Endothelial cell of umbilical vein (primary cell): Measurements from ENCODE around the gene RMND1. TPM values are rescaled to one million over a fixed set of nuclear protein-coding genes. Genes with fewer than 3 reads are reported as not detected.
A peak's percentile ranks its signal among the peaks of the same experiment; 100 is the strongest.

Experiments used
- BruUV-seq: library from RNA; stranded (reverse); fragments of 400-500 nt; replicated peaks from 2 replicates; lab custom pipeline; 2021; lab: Mats Ljungman, UMichigan
- CTCF ChIA-PET: fragments of 300-600, 350-600 bp; sonication (Branson Sonifier 250); formaldehyde crosslinking; loops from one replicate; lab custom pipeline; 2021; ENCODE audit warnings: antibody characterized with exemption, inconsistent platforms; lab: Charles Lee
- POLR2A ChIA-PET: fragments of 300-600, 350-600 bp; sonication (Branson Sonifier 250); formaldehyde crosslinking; loops from one replicate; lab custom pipeline; 2021; ENCODE audit warnings: antibody characterized with exemption, inconsistent platforms; lab: Charles Lee
- DNase-seq: peaks from one replicate; pipeline ENCODE4 v3.0.0-alpha.2; 2011; ENCODE audit warnings: low read depth, low spot score
- FAIRE-seq: peaks from 2 replicates; lab custom pipeline; 2011; peaks lifted over from hg19 to GRCh38; lab: Jason Lieb, UNC
- H2AFZ ChIP-seq: 2 replicates; pipeline ENCODE4 v1.6.0; 2012; ENCODE audit warnings: low read depth, low read length, control low read depth, inconsistent platforms
- H3K27ac ChIP-seq: 2 replicates; pipeline ENCODE4 v1.5.1; 2011; ENCODE audit warnings: low read depth, mild to moderate bottlenecking, control low read depth, low read length, moderate library complexity; ENCODE audit not compliant: insufficient read depth
- H3K27me3 ChIP-seq, 2 experiments: 2 replicates each; pipeline versions ENCODE4 v1.6.0 to v1.6.1; 2011; ENCODE audit warnings: low read length in 2 of 2, mixed read lengths in 1 of 2; ENCODE audit not compliant: control insufficient read depth in 2 of 2, insufficient read depth in 2 of 2
- H3K36me3 ChIP-seq, 2 experiments: 2 replicates in 1 of 2; 3 replicates in 1 of 2; pipeline ENCODE4 v1.5.1; 2011; ENCODE audit warnings: low read length in 2 of 2, mild to moderate bottlenecking in 1 of 2, moderate library complexity in 1 of 2; ENCODE audit not compliant: control insufficient read depth in 2 of 2, insufficient read depth in 2 of 2; ENCODE audit errors: extremely low read depth in 1 of 2
- H3K4me1 ChIP-seq: 3 replicates; pipeline ENCODE4 v1.5.1; 2011; ENCODE audit warnings: mild to moderate bottlenecking, low read length; ENCODE audit not compliant: control insufficient read depth, insufficient read depth; ENCODE audit errors: extremely low read depth
- H3K4me2 ChIP-seq: 2 replicates; pipeline ENCODE4 v1.6.1; 2011; ENCODE audit warnings: low read length, control low read depth, mixed read lengths; ENCODE audit not compliant: insufficient read depth
- H3K4me3 ChIP-seq, 3 experiments: fragments of 200-600 bp in 1 of 3; sonication (generic), shearing (Covaris generic) in 1 of 3; replicated peaks in 1 of 3; 2 replicates each; pipeline ENCODE4 v1.5.1; 2011 to 2016; ENCODE audit warnings: control low read depth in 3 of 3, low read length in 3 of 3, mild to moderate bottlenecking in 2 of 3, inconsistent platforms in 1 of 3, low read depth in 1 of 3, moderate library complexity in 1 of 3; ENCODE audit not compliant: insufficient read depth in 1 of 3
- H3K79me2 ChIP-seq: 2 replicates; pipeline ENCODE4 v1.6.0; 2012; ENCODE audit warnings: low read length, inconsistent platforms; ENCODE audit not compliant: control insufficient read depth, insufficient read depth
- H3K9ac ChIP-seq: replicated peaks from 2 replicates; pipeline ENCODE3; 2011; ENCODE audit warnings: low read length, control low read depth; ENCODE audit not compliant: insufficient read depth; ENCODE audit errors: extremely low read depth
- H3K9me1 ChIP-seq: replicated peaks from 3 replicates; pipeline ENCODE4 v1.6.0; 2011; ENCODE audit warnings: mild to moderate bottlenecking, low read length; ENCODE audit not compliant: control insufficient read depth, insufficient read depth; ENCODE audit errors: extremely low read depth
- H3K9me3 ChIP-seq: replicated peaks from 2 replicates; pipeline ENCODE4 v1.5.1; 2012; ENCODE audit warnings: low read length, inconsistent platforms; ENCODE audit not compliant: control insufficient read depth, insufficient read depth
- H4K20me1 ChIP-seq: replicated peaks from 2 replicates; pipeline ENCODE3; 2011; ENCODE audit warnings: mild to moderate bottlenecking, low read length; ENCODE audit not compliant: control insufficient read depth, insufficient read depth; ENCODE audit errors: extremely low read depth
- EZH2 ChIP-seq: IDR thresholded peaks from 2 replicates; pipeline ENCODE4 v1.6.1; 2012; ENCODE audit warnings: borderline replicate concordance, low read depth, mild to moderate bottlenecking, moderate library complexity, low read length, inconsistent platforms; ENCODE audit not compliant: severe bottlenecking
- FOS ChIP-seq: IDR thresholded peaks from 2 replicates; pipeline ENCODE4 v1.6.1; 2011; ENCODE audit warnings: mild to moderate bottlenecking, low read length, moderate library complexity, borderline replicate concordance; ENCODE audit not compliant: insufficient read depth
- GATA2 ChIP-seq: IDR thresholded peaks from 2 replicates; pipeline ENCODE4 v1.7.0; 2011; ENCODE audit warnings: low read depth, mild to moderate bottlenecking, moderate library complexity, mixed read lengths, low read length; ENCODE audit not compliant: insufficient read length, insufficient read depth
- JUN ChIP-seq: IDR thresholded peaks from 2 replicates; pipeline ENCODE4 v1.6.1; 2011; ENCODE audit warnings: borderline replicate concordance, low read depth; ENCODE audit not compliant: insufficient read length, insufficient read depth
- MYC ChIP-seq: IDR thresholded peaks from one replicate; pipeline ENCODE4 v1.6.1; 2011; ENCODE audit warnings: mild to moderate bottlenecking, low read depth, low read length
- POLR2A ChIP-seq: IDR thresholded peaks from 2 replicates; pipeline ENCODE4 v1.6.1; 2012; ENCODE audit warnings: low read depth, mild to moderate bottlenecking, control low read depth, low read length
- POLR2AphosphoS5 ChIP-seq: IDR thresholded peaks from 2 replicates; pipeline ENCODE4 v1.6.1; 2012; ENCODE audit warnings: low read depth, mild to moderate bottlenecking, control low read depth, low read length, moderate library complexity; ENCODE audit not compliant: insufficient read depth
- dilution Hi-C: fragments of 300-500 bp; cut with MboI; formaldehyde crosslinking; loops from one replicate; pipeline ENCODE4 v1.15.0; 2019; ENCODE audit warnings: low sequenced_read_pairs; ENCODE audit not compliant: extremely low pct_ligation_motif_present
- intact Hi-C: fragments of 100-400 bp; cut with micrococcal nuclease; formaldehyde crosslinking; loops from one replicate; pipeline ENCODE4 v1.10.0; 2022
- polyA plus RNA-seq, 4 experiments: library from polyadenylated mRNA; depleted of rRNA in 3 of 4; stranded (reverse) in 3 of 4; unstranded in 1 of 4; fragments of >200 nt; gene quantifications; 2 replicates each; pipeline versions ENCODE4 v1.2.1 to v1.2.3, GENCODE V29; 2011 to 2012; ENCODE audit warnings: missing spikeins in 1 of 4
- total RNA-seq: library from RNA; stranded (reverse); gene quantifications from 2 replicates; pipeline ENCODE4 v1.2.3, GENCODE V29; 2021
- TF ChIP-seq, protein P1 (sequence below): IDR thresholded peaks from 2 replicates; pipeline ENCODE4 v1.6.1; 2011; ENCODE audit not compliant: insufficient read depth, insufficient read length
- TF ChIP-seq, protein P2 (sequence below), 2 donors: IDR thresholded peaks; 1 replicate in 1 of 2; 2 replicates in 1 of 2; pipeline ENCODE4 v1.5.1; 2011; ENCODE audit warnings: low read length in 2 of 2, mild to moderate bottlenecking in 2 of 2, moderate library complexity in 2 of 2, control low read depth in 1 of 2, inconsistent platforms in 1 of 2, low read depth in 1 of 2; ENCODE audit not compliant: insufficient read depth in 1 of 2; ENCODE audit errors: extremely low read depth in 1 of 2

Gene RMND1
- total and polyA plus RNA-seq, 2 donors (not counting 3 experiments of a cell fraction or from before 2014, with no cell fraction given), result 6.3 to 21.4 TPM

DNA sequence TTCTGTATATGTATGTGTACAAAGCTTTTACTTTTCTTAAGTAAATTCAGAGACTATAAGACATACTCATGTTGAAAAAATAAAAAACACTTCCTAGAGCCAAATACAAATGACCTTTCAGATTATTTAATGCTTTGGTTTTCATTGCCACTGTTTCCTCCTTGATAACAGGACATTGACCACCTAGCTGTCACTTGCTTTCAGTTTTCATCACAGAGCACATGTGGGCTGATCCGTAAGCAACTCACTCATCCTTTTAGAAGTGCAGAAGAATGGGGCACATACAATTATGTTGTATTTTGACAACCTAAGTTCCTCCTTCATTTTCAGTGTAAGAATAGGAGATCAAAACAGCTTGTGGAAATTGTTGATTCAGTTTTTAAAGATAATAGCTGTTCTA lies 66.7 kb downstream of the RMND1 start:
- dilution Hi-C loops, result no loop called here
- Histone ChIP-seq H3K27me3 (no peaks in the 10 kb centered on the region), H2AFZ (no peak overlapping the region), H3K9me1 (no peaks in the 10 kb centered on the region), H3K9me3 (no peaks in the 10 kb centered on the region), H3K9ac (no peak overlapping the region), H3K27ac (no peak overlapping the region), H3K4me3 (no peak overlapping the region), H3K4me1 (peaks cover 12% of the 10 kb centered on the region), H4K20me1 (no peaks in the 10 kb centered on the region), H3K79me2 (peaks cover 59% of the 10 kb centered on the region), H3K4me2 (peak overlapping the region; percentile 31), H3K36me3 (no peaks in the 10 kb centered on the region)
- FAIRE-seq, result no peak
- TF ChIP-seq EZH2 (no peak), MYC (no peak), JUN (no peak), POLR2A (no peak), GATA2 (no peak), POLR2AphosphoS5 (no peak), FOS (no peak)
- TF ChIP-seq, protein P1, sequence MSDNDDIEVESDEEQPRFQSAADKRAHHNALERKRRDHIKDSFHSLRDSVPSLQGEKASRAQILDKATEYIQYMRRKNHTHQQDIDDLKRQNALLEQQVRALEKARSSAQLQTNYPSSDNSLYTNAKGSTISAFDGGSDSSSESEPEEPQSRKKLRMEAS, result no peak
- TF ChIP-seq, protein P2, sequence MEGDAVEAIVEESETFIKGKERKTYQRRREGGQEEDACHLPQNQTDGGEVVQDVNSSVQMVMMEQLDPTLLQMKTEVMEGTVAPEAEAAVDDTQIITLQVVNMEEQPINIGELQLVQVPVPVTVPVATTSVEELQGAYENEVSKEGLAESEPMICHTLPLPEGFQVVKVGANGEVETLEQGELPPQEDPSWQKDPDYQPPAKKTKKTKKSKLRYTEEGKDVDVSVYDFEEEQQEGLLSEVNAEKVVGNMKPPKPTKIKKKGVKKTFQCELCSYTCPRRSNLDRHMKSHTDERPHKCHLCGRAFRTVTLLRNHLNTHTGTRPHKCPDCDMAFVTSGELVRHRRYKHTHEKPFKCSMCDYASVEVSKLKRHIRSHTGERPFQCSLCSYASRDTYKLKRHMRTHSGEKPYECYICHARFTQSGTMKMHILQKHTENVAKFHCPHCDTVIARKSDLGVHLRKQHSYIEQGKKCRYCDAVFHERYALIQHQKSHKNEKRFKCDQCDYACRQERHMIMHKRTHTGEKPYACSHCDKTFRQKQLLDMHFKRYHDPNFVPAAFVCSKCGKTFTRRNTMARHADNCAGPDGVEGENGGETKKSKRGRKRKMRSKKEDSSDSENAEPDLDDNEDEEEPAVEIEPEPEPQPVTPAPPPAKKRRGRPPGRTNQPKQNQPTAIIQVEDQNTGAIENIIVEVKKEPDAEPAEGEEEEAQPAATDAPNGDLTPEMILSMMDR (IDR thresholded peaks at IDR 0.05; ENCODE audit: extremely low read depth in 1 of 2, insufficient read depth in 1 of 2, low read depth in 1 of 2, low read length in 2 of 2), result no peak
- ChIA-PET CTCF (interaction anchor here (0.6 to 1.0 kb wide), 3 partner anchors 15 to 90 kb away, joined by 3 to 5 read pairs (median 4); no protein-coding TSS in a partner anchor), POLR2A (interaction anchor here (0.7 kb wide), 1 partner anchor 10 kb away, joined by 3 read pairs; no protein-coding TSS in a partner anchor)
- intact Hi-C loops, result no loop called here
- peak; percentile 53 for DNase-seq
- no TSS peak for BruUV-seq
